H1 (cell line): Measurements from ENCODE around the gene BTBD9. TPM values are rescaled to one million over a fixed set of nuclear protein-coding genes. Genes with fewer than 3 reads are reported as not detected.

Experiments used
- CTCF ChIP-seq, 3 experiments: IDR thresholded peaks; 1 replicate in 2 of 3; 2 replicates in 1 of 3; pipeline versions ENCODE4 v1.5.1 to v1.6.1; 2011; ENCODE audit warnings: low read length in 3 of 3, mild to moderate bottlenecking in 3 of 3, inconsistent platforms in 2 of 3, low read depth in 1 of 3, moderate library complexity in 1 of 3; ENCODE audit not compliant: insufficient read depth in 1 of 3; ENCODE audit errors: control extremely low read depth in 1 of 3
- NRF1 ChIP-seq: IDR thresholded peaks from 2 replicates; pipeline ENCODE4 v1.6.1; 2011; ENCODE audit warnings: mild to moderate bottlenecking, low read depth, low read length, improper control_type of control experiment
- SIN3A ChIP-seq, 2 experiments: IDR thresholded peaks in 1 of 2; conservative IDR thresholded peaks in 1 of 2; 2 replicates each; pipeline ENCODE4 v1.6.1; 2011 to 2012; ENCODE audit warnings: low read length in 2 of 2, improper control_type of control experiment in 1 of 2, low read depth in 1 of 2, mild to moderate bottlenecking in 1 of 2
- SP2 ChIP-seq: IDR thresholded peaks from 2 replicates; pipeline ENCODE4 v1.6.1; 2012; ENCODE audit warnings: mild to moderate bottlenecking, low read length, inconsistent platforms
- polyA plus RNA-seq, 7 experiments: library from polyadenylated mRNA; depleted of rRNA in 3 of 7; stranded (reverse) in 5 of 7; unstranded in 2 of 7; fragments of >200 nt in 5 of 7; fragments of 200-250 nt in 2 of 7; gene quantifications; 1 replicate in 5 of 7; 2 replicates in 1 of 7; 4 replicates in 1 of 7; pipeline versions ENCODE4 v1.2.1 to v1.2.3, GENCODE V29; 2011 to 2013; ENCODE audit warnings: missing spikeins in 2 of 7, mixed read lengths in 2 of 7
- total RNA-seq: library from RNA; stranded (reverse); fragmentation: NEBNext Ultra II Directional; extraction: Animal tissue kit (Norgen Biotek cat#: 25700); gene quantifications from 2 replicates; pipeline ENCODE4 v1.2.1, GENCODE V29; 2021
- TF ChIP-seq, protein P1 (sequence below): IDR thresholded peaks from 2 replicates; pipeline ENCODE4 v1.6.1; 2012; ENCODE audit warnings: inconsistent platforms

The BTBD9 gene
- total and polyA plus RNA-seq, 2 of the 8 experiments (the other 6 are each of a cell fraction or from before 2014, with no cell fraction given): 0.92 to 4.1 TPM

GRCh38 chr6:38284802-38285394, 354.8 kb downstream of the BTBD9 start (continued):
- TF ChIP-seq CTCF (IDR thresholded peaks at IDR 0.05; ENCODE audit: control extremely low read depth in 1 of 3, insufficient read depth in 1 of 3, low read depth in 1 of 3, low read length in 3 of 3) (no peak), NRF1 (no peak), SP2 (no peak), SIN3A (conservative IDR thresholded peaks at IDR 0.05 in 1 of 2, IDR thresholded peaks at IDR 0.05 in 1 of 2; ENCODE audit: low read depth in 1 of 2, low read length in 2 of 2) (no peak)
- TF ChIP-seq, protein P1, sequence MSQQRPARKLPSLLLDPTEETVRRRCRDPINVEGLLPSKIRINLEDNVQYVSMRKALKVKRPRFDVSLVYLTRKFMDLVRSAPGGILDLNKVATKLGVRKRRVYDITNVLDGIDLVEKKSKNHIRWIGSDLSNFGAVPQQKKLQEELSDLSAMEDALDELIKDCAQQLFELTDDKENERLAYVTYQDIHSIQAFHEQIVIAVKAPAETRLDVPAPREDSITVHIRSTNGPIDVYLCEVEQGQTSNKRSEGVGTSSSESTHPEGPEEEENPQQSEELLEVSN: no peak
